ENCODE measurements around the gene NUP93. TPM values are rescaled to one million over a fixed set of nuclear protein-coding genes. Genes with fewer than 3 reads are reported as not detected.
A peak's percentile ranks its signal among the peaks of the same experiment; 100 is the strongest.

The NUP93 gene
- total RNA-seq, 1 donor from 2014 or later, result 92.9 TPM

- no peak for TF ChIP-seq CTCF (IDR thresholded peaks at IDR 0.05; ENCODE audit: unreplicated experiment)
- no peaks in the 10 kb centered on the region for H3K36me3 Mint-ChIP-seq (ENCODE audit: low read depth, unreplicated experiment)
- no peaks in the 10 kb centered on the region for H3K9me3 Mint-ChIP-seq (ENCODE audit: unreplicated experiment)
- DNase-seq (ENCODE audit: low spot score), result no peak
- H3K27me3 Mint-ChIP-seq (ENCODE audit: unreplicated experiment), result no peaks in the 10 kb centered on the region
- no peak overlapping the region for H3K27ac Mint-ChIP-seq (ENCODE audit: unreplicated experiment)
- peaks cover 23% of the 10 kb centered on the region for H3K4me1 Mint-ChIP-seq (ENCODE audit: unreplicated experiment)
- H3K4me3 Mint-ChIP-seq (ENCODE audit: unreplicated experiment), result no peak overlapping the region
These were observed 120.1 kb downstream of the NUP93 start for GRCh38 chr16:56849690-56850680.

DNA sequence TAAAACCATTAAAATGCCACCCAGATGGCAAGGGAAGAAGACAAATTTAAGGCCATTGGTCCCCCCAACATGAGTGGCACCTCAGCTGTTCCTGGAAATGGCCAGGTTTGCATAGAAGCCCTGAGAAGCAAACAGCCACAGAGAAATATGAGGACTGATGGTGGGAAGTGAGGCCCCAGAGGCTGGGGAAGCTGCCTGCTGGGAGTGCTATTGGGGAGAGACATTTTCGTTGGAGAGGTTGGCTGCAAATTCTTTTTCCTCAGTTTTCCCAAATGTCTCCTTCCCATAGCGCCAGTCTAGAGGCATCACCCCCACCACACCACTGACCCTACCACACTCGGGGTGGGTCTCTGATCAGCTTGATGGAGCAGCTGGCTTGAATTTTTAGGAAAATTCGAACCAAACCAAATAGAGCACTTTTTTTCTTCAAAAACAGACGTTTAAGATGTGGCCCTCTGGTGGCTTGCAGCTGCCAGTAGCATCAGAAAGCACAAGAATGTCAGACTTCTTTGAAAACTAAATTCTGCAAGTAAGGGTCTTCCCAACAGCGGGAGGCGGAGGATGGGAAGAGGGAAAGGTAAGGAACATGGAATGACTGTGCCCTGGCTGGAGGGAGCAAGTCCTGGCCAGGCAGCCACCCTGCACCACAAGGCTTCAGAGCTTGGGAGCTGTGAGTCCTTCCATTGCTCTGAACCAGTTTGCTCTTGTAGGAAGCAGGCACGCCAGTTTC lies 121.9 kb downstream of the NUP93 start:
- DNase-seq (ENCODE audit: low spot score), result no peak

GRCh38 chr16:56852401-56852730 lies 122.4 kb downstream of the NUP93 start:
- Mint-ChIP-seq H3K9me3 (ENCODE audit: unreplicated experiment) (no peaks in the 10 kb centered on the region), H3K27me3 (ENCODE audit: unreplicated experiment) (no peaks in the 10 kb centered on the region), H3K4me1 (ENCODE audit: unreplicated experiment) (peaks cover 23% of the 10 kb centered on the region), H3K4me3 (ENCODE audit: unreplicated experiment) (no peak overlapping the region), H3K36me3 (ENCODE audit: low read depth, unreplicated experiment) (no peaks in the 10 kb centered on the region), H3K27ac (ENCODE audit: unreplicated experiment) (no peak overlapping the region)
- DNase-seq (ENCODE audit: low spot score), result no peak
- TF ChIP-seq CTCF (IDR thresholded peaks at IDR 0.05; ENCODE audit: unreplicated experiment), result no peak

More for the DNA sequence above, 121.9 kb downstream of the NUP93 start:
- Mint-ChIP-seq H3K27me3 (ENCODE audit: unreplicated experiment) (no peaks in the 10 kb centered on the region), H3K4me1 (ENCODE audit: unreplicated experiment) (peaks cover 23% of the 10 kb centered on the region), H3K27ac (ENCODE audit: unreplicated experiment) (no peak overlapping the region), H3K4me3 (ENCODE audit: unreplicated experiment) (no peak overlapping the region), H3K36me3 (ENCODE audit: low read depth, unreplicated experiment) (no peaks in the 10 kb centered on the region), H3K9me3 (ENCODE audit: unreplicated experiment) (no peaks in the 10 kb centered on the region)
- peak; percentile 37 for TF ChIP-seq CTCF (IDR thresholded peaks at IDR 0.05; ENCODE audit: unreplicated experiment)

DNA sequence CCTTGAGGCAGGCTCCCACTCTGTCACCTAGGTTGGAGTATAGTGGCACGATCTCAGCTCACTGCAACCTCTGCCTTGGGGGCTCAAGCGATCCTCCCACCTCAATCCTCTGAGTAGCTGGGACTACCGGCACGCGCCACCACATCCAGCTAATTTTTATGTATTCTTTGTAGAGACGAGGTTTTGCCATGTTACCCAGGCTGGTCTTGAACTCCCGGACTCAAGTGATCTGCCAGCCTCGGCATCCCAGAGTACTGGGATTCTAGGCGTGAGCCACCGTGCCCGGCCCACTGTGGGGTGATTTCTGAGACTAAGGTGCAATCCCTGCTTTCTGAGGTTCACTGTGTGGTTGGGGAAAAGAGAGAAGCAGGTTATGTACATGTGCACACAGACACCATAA lies 123.0 kb downstream of the NUP93 start:
- DNase-seq (ENCODE audit: low spot score), result no peak
- no peak for TF ChIP-seq CTCF (IDR thresholded peaks at IDR 0.05; ENCODE audit: unreplicated experiment)
- Mint-ChIP-seq H3K4me3 (ENCODE audit: unreplicated experiment) (no peak overlapping the region), H3K27ac (ENCODE audit: unreplicated experiment) (no peak overlapping the region), H3K4me1 (ENCODE audit: unreplicated experiment) (peaks cover 21% of the 10 kb centered on the region), H3K9me3 (ENCODE audit: unreplicated experiment) (no peaks in the 10 kb centered on the region), H3K36me3 (ENCODE audit: low read depth, unreplicated experiment) (no peaks in the 10 kb centered on the region), H3K27me3 (ENCODE audit: unreplicated experiment) (no peaks in the 10 kb centered on the region)
